ENCODE results near the gene GORASP1.

The GORASP1 gene

GRCh38 chr3:39107388-39108199 lies at the start of gene GORASP1, which contains the start of gene TTC21A:
Gene GORASP1 (minus strand): TSS chr3:39107627. CDS start chr3:39107541, 86 bp downstream.
Gene TTC21A (plus strand): TSS chr3:39107680. CDS start chr3:39107838, 158 bp downstream.
- DNase-seq: peak; percentile 83
- in situ Hi-C loops (cut with HindIII; ENCODE audit: low pct_ligation_motif_present, low pct_unique_long_range_greater_than_20kb, low sequenced_read_pairs): no loop called here

GRCh38 chr3:39156421-39156820 lies 49.0 kb upstream of the GORASP1 start:
- in situ Hi-C loops (cut with HindIII; ENCODE audit: low pct_ligation_motif_present, low pct_unique_long_range_greater_than_20kb, low sequenced_read_pairs): no loop called here
- DNase-seq: no peak

GRCh38 chr3:39154280-39155021 lies 47.0 kb upstream of the GORASP1 start:
- in situ Hi-C loops (cut with HindIII; ENCODE audit: low pct_ligation_motif_present, low pct_unique_long_range_greater_than_20kb, low sequenced_read_pairs): no loop called here
- peak; percentile 77 for DNase-seq

GRCh38 chr3:39153977-39154279 lies 46.5 kb upstream of the GORASP1 start:
- in situ Hi-C loops (cut with HindIII; ENCODE audit: low pct_ligation_motif_present, low pct_unique_long_range_greater_than_20kb, low sequenced_read_pairs): no loop called here
- DNase-seq: no peak

DNA sequence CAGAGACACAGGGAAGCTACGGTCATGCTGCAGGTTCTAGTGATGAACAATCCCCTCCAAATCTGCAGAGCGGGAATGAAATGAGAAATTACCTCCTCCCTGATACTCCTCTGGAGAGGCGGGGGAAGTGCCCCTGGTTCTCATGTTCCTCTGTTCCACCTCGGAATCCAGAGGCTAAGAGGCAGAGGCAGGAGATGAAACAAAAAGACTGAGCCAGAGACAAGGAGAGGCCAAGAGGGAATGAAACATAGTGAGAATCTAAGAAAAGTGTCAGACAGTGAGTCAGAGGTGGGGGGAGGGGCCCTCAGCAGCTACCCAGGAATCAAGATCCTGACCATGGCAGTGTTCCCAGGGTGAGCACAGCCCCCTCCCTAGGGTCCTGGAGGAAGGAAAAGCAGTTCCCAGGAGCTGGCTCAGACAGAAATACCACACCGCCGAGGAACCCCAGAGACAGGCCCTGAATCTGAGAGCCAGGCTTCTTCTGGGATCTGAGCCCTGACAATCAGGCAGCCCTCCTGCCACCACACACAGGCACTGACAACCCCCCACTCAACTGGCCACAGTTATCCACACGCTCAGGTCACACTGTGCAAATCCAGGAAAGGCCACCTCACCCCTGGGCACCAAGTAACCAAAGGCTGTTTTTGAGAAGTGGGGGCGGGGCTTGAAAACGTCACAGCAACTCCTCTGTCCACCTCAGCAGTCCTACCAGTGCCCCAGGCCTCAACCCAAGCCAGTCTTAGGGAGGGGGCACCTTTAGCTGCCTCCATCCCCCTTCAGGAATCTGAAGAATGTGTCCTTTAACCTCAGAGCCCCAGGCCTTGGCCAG lies 43.6 kb upstream of the GORASP1 start:
- in situ Hi-C loops (cut with HindIII; ENCODE audit: low pct_ligation_motif_present, low pct_unique_long_range_greater_than_20kb, low sequenced_read_pairs): no loop called here
- DNase-seq: peak; percentile 88

- peak; percentile 27 for DNase-seq
- in situ Hi-C loops (cut with HindIII; ENCODE audit: low pct_ligation_motif_present, low pct_unique_long_range_greater_than_20kb, low sequenced_read_pairs): no loop called here
These were observed 42.8 kb upstream of the GORASP1 start for GRCh38 chr3:39150148-39150802.

DNA sequence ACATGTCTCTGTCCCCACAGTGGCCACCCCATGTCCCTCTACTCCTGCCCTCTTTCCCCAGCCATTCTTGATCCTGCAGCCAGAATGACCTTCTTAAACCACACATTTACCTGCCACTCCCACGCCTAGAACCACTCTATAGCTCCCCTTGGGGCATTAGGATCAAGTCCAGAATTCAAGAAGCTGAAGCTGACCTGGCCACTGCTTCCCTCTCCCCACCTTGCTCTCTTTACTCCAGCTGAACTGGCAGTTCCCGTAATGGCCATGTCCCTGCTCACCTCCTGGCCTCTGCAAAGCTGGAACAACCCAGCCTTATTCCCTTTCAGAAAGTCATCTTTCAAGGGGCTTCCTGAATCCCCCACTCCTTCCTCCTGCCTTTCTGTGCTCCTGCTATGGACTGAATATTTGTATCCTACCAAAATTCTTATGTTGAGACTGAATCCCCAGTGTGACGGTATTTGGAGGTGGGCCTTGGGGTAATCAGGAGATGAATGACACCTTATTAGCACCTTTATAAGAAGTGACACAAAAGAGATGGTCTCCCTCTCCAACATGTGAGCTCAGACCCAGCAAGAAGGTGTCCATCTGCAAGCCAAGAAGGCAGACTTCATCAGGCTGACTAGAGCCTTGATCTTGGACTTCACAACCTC lies 42.2 kb upstream of the GORASP1 start:
- DNase-seq: no peak
- in situ Hi-C loops (cut with HindIII; ENCODE audit: low pct_ligation_motif_present, low pct_unique_long_range_greater_than_20kb, low sequenced_read_pairs): no loop called here

DNA sequence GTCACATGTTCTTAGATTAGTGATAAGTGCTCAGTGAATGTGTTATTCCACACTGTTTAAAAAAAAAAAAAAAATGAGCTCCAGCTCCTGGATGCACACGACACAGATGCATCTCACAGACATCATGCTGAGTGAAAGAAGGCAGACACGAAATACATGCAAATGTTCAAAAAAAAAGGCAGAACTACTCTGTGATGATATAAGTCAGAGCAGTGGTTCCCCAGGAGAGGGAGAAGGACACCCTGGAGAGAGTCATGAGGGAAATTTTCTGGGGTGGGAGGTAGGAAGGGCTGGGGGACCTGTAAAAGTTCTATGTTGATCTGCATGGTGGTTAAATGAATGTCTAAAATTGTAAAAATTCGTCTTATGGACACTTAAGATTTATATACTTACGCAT lies 41.6 kb upstream of the GORASP1 start:
- DNase-seq: no peak
- in situ Hi-C loops (cut with HindIII; ENCODE audit: low pct_ligation_motif_present, low pct_unique_long_range_greater_than_20kb, low sequenced_read_pairs): no loop called here

DNA sequence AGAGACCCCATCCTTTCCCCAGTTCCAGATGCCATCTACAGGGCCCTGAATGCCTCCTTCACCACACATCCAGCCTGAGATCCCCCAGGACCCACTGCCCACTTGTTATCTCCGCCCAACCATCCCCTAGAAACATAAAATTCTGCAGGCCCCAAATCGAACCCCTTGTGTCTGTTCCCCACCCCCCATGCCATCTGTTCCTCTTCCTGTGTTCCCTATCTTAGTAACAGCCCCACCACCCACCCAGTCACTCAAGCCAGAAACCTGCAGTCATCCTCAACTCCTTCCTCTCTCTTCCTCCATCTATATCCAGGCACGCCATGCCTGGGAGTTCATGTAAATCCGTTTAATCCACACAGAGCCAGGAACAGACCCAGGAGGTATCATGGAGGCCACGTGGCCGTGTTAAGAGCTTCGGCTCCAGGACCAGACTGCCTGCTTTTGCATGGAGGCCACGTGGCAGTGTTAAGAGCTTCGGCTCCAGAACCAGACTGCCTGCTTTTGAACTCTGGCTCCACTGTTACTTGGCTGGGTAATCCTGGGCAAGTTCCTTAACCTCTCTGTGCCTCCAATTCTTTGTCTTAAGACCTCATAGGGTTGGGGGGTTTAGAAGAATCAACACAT lies 41.1 kb upstream of the GORASP1 start:
- DNase-seq: no peak
- in situ Hi-C loops (cut with HindIII; ENCODE audit: low pct_ligation_motif_present, low pct_unique_long_range_greater_than_20kb, low sequenced_read_pairs): no loop called here

DNA sequence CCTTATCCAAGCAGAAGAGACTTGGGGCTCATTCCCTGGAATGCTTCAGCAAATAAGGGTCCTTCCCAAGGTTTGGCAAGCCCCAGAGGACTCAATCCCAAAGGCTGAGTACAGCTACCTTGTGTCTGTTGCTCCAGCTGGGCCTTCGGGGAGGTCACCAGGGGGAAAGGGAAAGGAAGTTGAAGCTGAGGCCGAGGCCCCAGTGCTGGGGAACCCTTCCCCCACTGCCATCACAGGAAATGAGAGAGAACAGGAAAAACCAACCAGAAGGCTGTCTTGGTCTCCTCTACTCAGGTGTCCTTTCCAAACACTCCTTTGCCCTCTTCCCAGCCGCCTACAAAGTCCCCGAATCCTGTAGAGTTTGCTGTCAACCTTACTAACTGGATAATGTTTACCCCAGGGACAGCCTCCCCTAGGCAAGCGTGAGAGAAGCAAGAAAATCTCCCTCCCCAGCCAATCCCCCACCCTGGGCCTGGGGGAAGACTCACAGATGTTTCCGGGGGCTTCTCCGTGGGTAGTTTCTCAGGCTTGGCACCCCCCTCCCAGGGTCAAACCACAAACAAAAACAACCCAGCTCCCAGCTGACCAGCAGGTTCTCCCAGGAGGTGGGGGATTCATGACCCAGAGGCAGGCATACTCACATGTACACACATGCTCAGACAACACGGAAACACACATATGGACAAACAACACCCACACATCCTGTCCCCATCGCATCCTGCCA lies 40.4 kb upstream of the GORASP1 start:
- in situ Hi-C loops (cut with HindIII; ENCODE audit: low pct_ligation_motif_present, low pct_unique_long_range_greater_than_20kb, low sequenced_read_pairs): no loop called here
- DNase-seq: peak; percentile 31

DNA sequence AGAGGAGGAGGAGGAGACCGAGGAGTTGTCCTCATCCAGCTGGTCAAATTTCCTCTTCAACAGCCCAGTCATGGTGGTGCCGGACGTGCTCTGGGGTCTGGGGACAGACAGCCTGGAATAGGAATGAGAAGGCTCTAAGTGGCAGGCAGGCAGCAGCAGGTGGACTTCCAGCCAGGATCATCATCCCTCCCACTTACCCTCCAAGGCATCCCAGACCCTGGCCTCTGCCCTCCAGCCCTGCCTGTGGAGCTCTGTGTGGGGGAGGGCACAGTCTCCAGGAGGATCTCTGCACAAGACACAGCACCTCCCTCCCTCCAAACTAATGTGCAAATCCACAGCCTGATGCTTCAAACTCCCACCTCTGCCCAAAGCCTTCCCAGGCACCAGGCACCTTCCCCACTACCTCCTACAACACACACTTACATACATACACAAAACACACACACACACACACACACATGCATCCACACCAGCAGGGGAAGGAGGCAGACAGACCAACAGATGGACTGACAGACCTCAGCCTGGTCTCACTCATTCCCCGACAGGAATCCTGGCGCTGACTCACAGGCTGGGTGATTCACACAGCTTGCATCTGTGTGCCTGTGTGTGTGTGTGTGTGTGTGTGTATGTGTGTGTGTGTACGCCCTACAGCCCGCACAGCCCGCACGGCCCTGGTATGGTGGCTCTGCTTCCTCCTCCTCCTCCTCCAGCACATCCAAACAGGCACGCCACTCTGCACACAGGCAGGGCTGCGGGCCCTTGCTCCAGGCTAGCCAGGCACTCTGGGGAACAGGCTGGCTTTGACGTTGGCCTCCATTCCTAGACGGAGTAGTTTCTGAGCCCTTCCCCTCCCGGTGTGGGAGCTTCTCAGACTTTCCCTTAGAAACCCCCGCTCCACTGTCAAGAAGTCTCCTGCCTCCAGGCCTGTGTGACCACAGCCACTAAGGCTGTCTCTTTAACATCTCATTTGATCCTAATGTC lies 39.5 kb upstream of the GORASP1 start:
- peak; percentile 85 for DNase-seq
- in situ Hi-C loops (cut with HindIII; ENCODE audit: low pct_ligation_motif_present, low pct_unique_long_range_greater_than_20kb, low sequenced_read_pairs): no loop called here

DNA sequence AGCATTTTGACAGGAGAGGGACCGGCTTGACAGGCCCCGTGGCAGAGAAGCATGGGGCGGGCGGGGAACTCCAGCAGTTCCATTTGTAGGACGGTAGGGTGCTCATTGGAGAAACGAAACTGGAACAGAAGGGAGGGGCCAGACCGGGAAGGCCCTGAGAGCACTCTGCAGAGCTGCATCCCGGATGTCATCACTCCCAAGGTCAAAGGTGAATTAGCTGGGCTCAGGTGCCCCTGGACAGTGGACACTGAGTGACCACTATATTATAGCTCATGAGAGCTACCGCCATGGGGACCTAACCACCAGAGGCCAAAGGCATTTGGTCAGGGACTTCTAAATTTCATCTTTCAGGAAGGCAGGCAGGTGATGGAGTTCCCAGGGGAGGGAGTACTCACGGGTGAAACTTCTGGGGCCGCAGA lies 38.7 kb upstream of the GORASP1 start:
- in situ Hi-C loops (cut with HindIII; ENCODE audit: low pct_ligation_motif_present, low pct_unique_long_range_greater_than_20kb, low sequenced_read_pairs): no loop called here
- no peak for DNase-seq

DNA sequence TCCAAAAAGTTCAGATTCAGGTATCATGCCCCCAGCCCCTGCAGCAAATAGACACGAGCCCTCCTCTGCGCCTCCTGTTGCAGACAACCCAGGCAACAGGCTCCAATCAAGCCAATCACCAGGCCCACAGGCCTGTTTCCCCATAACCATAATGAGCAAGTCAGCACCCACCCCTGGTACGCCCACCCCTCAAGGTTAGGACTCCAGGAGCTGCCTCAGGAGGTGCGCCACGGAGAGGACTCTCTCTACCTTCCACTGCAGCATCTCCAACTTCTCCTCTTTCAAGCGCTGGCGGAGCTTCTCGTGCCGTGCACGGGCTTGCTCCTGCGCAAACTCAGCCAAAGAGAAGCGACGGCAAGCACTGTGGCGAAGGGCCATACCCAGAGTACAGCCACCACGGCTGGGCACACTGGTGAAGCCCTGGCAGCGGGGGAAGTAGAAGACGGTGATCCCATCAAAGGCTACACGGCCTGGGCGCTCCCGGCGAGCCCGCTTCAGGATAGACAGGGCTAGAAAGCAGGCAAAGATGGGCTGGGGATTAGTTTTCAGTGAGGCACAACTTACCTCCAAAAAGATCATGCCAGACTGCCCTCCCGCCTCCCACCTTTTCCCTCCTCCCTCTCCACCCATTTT lies 37.4 kb upstream of the GORASP1 start:
- no peak for DNase-seq
- in situ Hi-C loops (cut with HindIII; ENCODE audit: low pct_ligation_motif_present, low pct_unique_long_range_greater_than_20kb, low sequenced_read_pairs): no loop called here

DNA sequence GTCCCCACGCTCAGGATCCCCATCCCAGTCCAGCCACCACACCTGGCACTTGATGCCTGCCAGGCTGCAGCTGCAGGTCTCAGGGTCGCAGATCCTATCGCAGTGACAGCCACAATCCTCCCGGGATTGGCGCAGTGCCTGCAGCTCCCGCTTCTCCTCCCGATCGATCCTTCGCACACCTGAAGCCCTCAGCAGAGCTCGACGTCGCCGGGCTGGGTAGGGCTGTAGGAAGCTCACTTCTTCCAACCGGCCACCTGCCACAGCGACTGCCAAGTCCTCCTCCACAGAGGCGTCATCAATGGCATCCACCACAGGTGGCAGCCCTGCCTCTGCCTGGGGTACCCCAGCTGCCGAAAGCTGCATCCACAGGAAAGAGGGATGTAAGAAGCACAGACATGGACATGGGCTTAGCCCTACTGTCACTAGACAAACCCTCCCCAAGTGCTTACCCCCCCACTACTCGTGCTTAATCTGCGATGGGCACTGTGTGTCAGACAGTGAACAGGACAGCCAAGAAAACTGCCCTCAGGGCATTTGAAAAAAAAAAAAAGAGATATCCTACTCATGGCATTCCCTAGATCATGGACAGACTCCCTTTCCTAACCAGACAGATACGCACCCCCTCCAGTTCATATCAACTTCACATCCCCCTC lies 36.8 kb upstream of the GORASP1 start:
- in situ Hi-C loops (cut with HindIII; ENCODE audit: low pct_ligation_motif_present, low pct_unique_long_range_greater_than_20kb, low sequenced_read_pairs): no loop called here
- DNase-seq: no peak

Data from ACHN (cell line).